WTC11 (cell line): ENCODE data around the gene ULK4.

Experiments
- ARID4B ChIP-seq: sonication (generic); formaldehyde crosslinking; IDR thresholded peaks from 2 replicates; pipeline ENCODE4 v1.8.0; 2023; ENCODE audit warnings: missing genetic modification reagents, mild to moderate bottlenecking, borderline replicate concordance
- ATF2 ChIP-seq: sonication (generic); formaldehyde crosslinking; IDR thresholded peaks from 2 replicates; pipeline ENCODE4 v1.8.1; 2022; ENCODE audit warnings: low read depth, missing genetic modification reagents, borderline replicate concordance
- CTCF ChIP-seq: fragments of 200-600 bp; IDR thresholded peaks from 2 replicates; pipeline ENCODE4 v1.8.0; 2022; ENCODE audit warnings: antibody characterized with exemption
- ELF4 ChIP-seq: sonication (generic); formaldehyde crosslinking; IDR thresholded peaks from 2 replicates; pipeline ENCODE4 v1.8.1; 2022; ENCODE audit warnings: low read depth, mild to moderate bottlenecking, moderate library complexity, missing genetic modification reagents
- FOXP1 ChIP-seq: sonication (generic); formaldehyde crosslinking; IDR thresholded peaks from 2 replicates; pipeline ENCODE4 v1.8.0; 2022; ENCODE audit warnings: missing genetic modification reagents, mild to moderate bottlenecking, moderate library complexity, borderline replicate concordance
- MLX ChIP-seq: sonication (generic); formaldehyde crosslinking; IDR thresholded peaks from 2 replicates; pipeline ENCODE4 v1.8.1; 2023; ENCODE audit warnings: mild to moderate bottlenecking, missing genetic modification reagents, moderate library complexity
- NR2C2 ChIP-seq: sonication (generic); formaldehyde crosslinking; IDR thresholded peaks from 2 replicates; pipeline ENCODE4 v1.8.0; 2022; ENCODE audit warnings: mild to moderate bottlenecking, missing genetic modification reagents
- NR3C1 ChIP-seq: sonication (generic); formaldehyde crosslinking; conservative IDR thresholded peaks from 2 replicates; pipeline ENCODE4 v1.8.1; 2023; ENCODE audit warnings: low read depth, mild to moderate bottlenecking, missing genetic modification reagents
- SP1 ChIP-seq: sonication (generic); formaldehyde crosslinking; conservative IDR thresholded peaks from 2 replicates; pipeline ENCODE4 v1.8.1; 2022; ENCODE audit warnings: missing genetic modification reagents
- TCF7 ChIP-seq: sonication (generic); formaldehyde crosslinking; IDR thresholded peaks from 2 replicates; pipeline ENCODE4 v1.8.0; 2022; ENCODE audit warnings: mild to moderate bottlenecking, low read depth, missing genetic modification reagents, moderate library complexity
- ZNF232 ChIP-seq: sonication (generic); formaldehyde crosslinking; IDR thresholded peaks from 2 replicates; pipeline ENCODE4 v1.8.0; 2022; ENCODE audit warnings: mild to moderate bottlenecking, missing genetic modification reagents
- TF ChIP-seq, protein P1 (sequence below): sonication (generic); formaldehyde crosslinking; IDR thresholded peaks from 2 replicates; pipeline ENCODE4 v1.8.0; 2022; ENCODE audit warnings: mild to moderate bottlenecking, missing genetic modification reagents
- TF ChIP-seq, protein P2 (sequence below): sonication (generic); formaldehyde crosslinking; IDR thresholded peaks from 2 replicates; pipeline ENCODE4 v1.8.1; 2023; ENCODE audit warnings: mild to moderate bottlenecking, missing genetic modification reagents, borderline replicate concordance

DNA sequence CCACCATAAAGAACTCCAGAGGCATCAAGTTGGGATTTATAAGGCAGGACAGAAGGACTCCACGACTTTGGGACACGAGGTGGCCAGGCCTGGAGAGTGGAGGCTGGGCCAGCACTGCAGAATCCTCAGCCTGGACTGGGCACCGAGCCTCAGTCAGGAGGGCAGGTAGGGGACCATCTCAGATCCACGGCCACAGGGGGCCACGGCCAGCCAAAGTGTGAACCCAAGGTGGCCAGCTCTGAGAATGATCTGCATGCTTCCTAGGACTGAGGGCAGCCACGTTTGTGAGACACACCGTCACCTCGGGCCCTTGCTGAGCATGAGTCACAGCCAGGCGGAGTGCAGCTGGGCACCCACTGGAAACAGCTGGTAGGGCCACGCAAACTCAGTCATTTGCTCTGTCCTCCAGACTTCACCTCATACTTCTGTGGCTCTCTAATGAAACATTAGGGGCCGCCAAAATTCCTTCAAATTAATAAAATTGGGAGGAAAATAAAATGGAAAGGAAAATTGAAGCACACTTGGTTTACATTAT, 696.8 kb downstream of the ULK4 start:
- TF ChIP-seq CTCF (no peak), NR3C1 (CRISPR knock-in tag) (no peak), FOXP1 (no peak), ELF4 (CRISPR knock-in tag) (no peak), SP1 (CRISPR knock-in tag) (no peak), ZNF232 (CRISPR knock-in tag) (no peak), MLX (CRISPR knock-in tag) (no peak), NR2C2 (CRISPR knock-in tag) (no peak), ATF2 (CRISPR knock-in tag) (no peak), ARID4B (CRISPR knock-in tag) (no peak), TCF7 (CRISPR knock-in tag) (no peak)
- TF ChIP-seq, protein P1, sequence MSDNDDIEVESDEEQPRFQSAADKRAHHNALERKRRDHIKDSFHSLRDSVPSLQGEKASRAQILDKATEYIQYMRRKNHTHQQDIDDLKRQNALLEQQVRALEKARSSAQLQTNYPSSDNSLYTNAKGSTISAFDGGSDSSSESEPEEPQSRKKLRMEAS = no peak
- TF ChIP-seq, protein P2, sequence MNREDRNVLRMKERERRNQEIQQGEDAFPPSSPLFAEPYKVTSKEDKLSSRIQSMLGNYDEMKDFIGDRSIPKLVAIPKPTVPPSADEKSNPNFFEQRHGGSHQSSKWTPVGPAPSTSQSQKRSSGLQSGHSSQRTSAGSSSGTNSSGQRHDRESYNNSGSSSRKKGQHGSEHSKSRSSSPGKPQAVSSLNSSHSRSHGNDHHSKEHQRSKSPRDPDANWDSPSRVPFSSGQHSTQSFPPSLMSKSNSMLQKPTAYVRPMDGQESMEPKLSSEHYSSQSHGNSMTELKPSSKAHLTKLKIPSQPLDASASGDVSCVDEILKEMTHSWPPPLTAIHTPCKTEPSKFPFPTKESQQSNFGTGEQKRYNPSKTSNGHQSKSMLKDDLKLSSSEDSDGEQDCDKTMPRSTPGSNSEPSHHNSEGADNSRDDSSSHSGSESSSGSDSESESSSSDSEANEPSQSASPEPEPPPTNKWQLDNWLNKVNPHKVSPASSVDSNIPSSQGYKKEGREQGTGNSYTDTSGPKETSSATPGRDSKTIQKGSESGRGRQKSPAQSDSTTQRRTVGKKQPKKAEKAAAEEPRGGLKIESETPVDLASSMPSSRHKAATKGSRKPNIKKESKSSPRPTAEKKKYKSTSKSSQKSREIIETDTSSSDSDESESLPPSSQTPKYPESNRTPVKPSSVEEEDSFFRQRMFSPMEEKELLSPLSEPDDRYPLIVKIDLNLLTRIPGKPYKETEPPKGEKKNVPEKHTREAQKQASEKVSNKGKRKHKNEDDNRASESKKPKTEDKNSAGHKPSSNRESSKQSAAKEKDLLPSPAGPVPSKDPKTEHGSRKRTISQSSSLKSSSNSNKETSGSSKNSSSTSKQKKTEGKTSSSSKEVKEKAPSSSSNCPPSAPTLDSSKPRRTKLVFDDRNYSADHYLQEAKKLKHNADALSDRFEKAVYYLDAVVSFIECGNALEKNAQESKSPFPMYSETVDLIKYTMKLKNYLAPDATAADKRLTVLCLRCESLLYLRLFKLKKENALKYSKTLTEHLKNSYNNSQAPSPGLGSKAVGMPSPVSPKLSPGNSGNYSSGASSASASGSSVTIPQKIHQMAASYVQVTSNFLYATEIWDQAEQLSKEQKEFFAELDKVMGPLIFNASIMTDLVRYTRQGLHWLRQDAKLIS = no peak
